OCI-LY7 (cell line): ENCODE measurements around the gene UGP2. TPM values are rescaled to one million over a fixed set of nuclear protein-coding genes. Genes with fewer than 3 reads are reported as not detected.

Experiments
- BruUV-seq: library from RNA; stranded (reverse); fragments of 400-500 nt; replicated peaks from 2 replicates; lab custom pipeline; 2021; lab: Mats Ljungman, UMichigan
- CTCF ChIA-PET: fragments of 300-600 bp; sonication (Branson Sonifier 250); formaldehyde crosslinking; loops from one replicate; lab custom pipeline; 2022; ENCODE audit warnings: antibody characterized with exemption; ENCODE audit not compliant: unreplicated experiment; lab: Charles Lee
- POLR2A ChIA-PET: fragments of 300-600 bp; sonication (Branson Sonifier 250); formaldehyde crosslinking; loops from one replicate; lab custom pipeline; 2022; ENCODE audit warnings: antibody characterized with exemption; lab: Charles Lee
- DNase-seq: peaks from one replicate; pipeline ENCODE4 v3.0.0-alpha.2; 2015; ENCODE audit warnings: low spot score
- H2AFZ ChIP-seq: fragments of 200-600 bp; sonication (generic), shearing (Covaris generic); 2 replicates; pipeline ENCODE4 v1.6.1; 2014; ENCODE audit warnings: mild to moderate bottlenecking, antibody characterized with exemption, low read length, moderate library complexity
- H3K27ac ChIP-seq: fragments of 200-600 bp; sonication (generic); 2 replicates; pipeline ENCODE4 v1.5.1; 2014; ENCODE audit warnings: mixed run types, low read depth, mild to moderate bottlenecking, moderate library complexity, low read length, inconsistent platforms; ENCODE audit not compliant: poor library complexity, severe bottlenecking
- H3K36me3 ChIP-seq: fragments of 200-600 bp; sonication (generic); 2 replicates; pipeline ENCODE4 v1.6.1; 2014; ENCODE audit warnings: mild to moderate bottlenecking, antibody characterized with exemption, low read length, moderate library complexity, mixed read lengths; ENCODE audit not compliant: insufficient read depth
- H3K4me1 ChIP-seq: fragments of 200-600 bp; sonication (generic); 2 replicates; pipeline ENCODE4 v1.5.1; 2014; ENCODE audit warnings: mild to moderate bottlenecking, low read length; ENCODE audit not compliant: insufficient read depth, poor library complexity, severe bottlenecking
- H3K4me2 ChIP-seq: fragments of 200-600 bp; sonication (generic); 2 replicates; pipeline ENCODE4 v1.6.1; 2014; ENCODE audit warnings: mild to moderate bottlenecking, low read length
- H3K4me3 ChIP-seq: fragments of 200-600 bp; sonication (generic); 2 replicates; pipeline ENCODE4 v1.5.1; 2014; ENCODE audit warnings: mild to moderate bottlenecking, low read depth, low read length; ENCODE audit not compliant: poor library complexity, severe bottlenecking
- H3K79me2 ChIP-seq: fragments of 200-600 bp; sonication (generic); 2 replicates; pipeline ENCODE4 v1.6.1; 2016; ENCODE audit warnings: low read depth, mild to moderate bottlenecking, low read length, moderate library complexity, mixed read lengths; ENCODE audit not compliant: insufficient read depth
- H3K9me2 ChIP-seq: fragments of 200-600 bp; sonication (generic); 2 replicates; pipeline ENCODE4 v1.6.1; 2016; ENCODE audit warnings: mild to moderate bottlenecking, low read length, mixed read lengths; ENCODE audit not compliant: insufficient read depth
- H3K9me3 ChIP-seq: fragments of 200-600 bp; sonication (generic); 2 replicates; pipeline ENCODE4 v1.6.1; 2014; ENCODE audit warnings: mild to moderate bottlenecking, mixed run types, low read length, mixed read lengths
- H4K20me1 ChIP-seq: fragments of 200-600 bp; sonication (generic); 2 replicates; pipeline ENCODE4 v1.6.1; 2014; ENCODE audit warnings: mild to moderate bottlenecking, antibody characterized with exemption, low read length, moderate library complexity, mixed read lengths; ENCODE audit not compliant: insufficient read depth
- EZH2phosphoT487 ChIP-seq: fragments of 200-600 bp; sonication (generic); IDR thresholded peaks from 2 replicates; pipeline ENCODE4 v1.6.1; 2018; ENCODE audit warnings: low read depth, borderline replicate concordance, mild to moderate bottlenecking, mixed run types, antibody characterized with exemption, low read length, moderate library complexity, mixed read lengths
- intact Hi-C: fragments of 100-400 bp; cut with micrococcal nuclease; formaldehyde crosslinking; loops from one replicate; pipeline ENCODE4 v1.10.0; 2022; ENCODE audit not compliant: unreplicated experiment
- total RNA-seq, 2 experiments: library from RNA; depleted of rRNA in 1 of 2; stranded (reverse); fragments of >200 nt in 1 of 2; shearing (Covaris generic) in 1 of 2; gene quantifications; 2 replicates each; pipeline ENCODE4 v1.2.3, GENCODE V29; 2014 to 2022
- TF ChIP-seq, protein P1 (sequence below): fragments of 200-600 bp; sonication (generic); conservative IDR thresholded peaks from 2 replicates; pipeline ENCODE4 v1.5.1; 2014; ENCODE audit warnings: mild to moderate bottlenecking, antibody characterized with exemption, low read length, moderate library complexity, mixed read lengths

Gene UGP2
- total RNA-seq, 2 experiments from 2014 or later: 53.7 to 71.4 TPM

DNA sequence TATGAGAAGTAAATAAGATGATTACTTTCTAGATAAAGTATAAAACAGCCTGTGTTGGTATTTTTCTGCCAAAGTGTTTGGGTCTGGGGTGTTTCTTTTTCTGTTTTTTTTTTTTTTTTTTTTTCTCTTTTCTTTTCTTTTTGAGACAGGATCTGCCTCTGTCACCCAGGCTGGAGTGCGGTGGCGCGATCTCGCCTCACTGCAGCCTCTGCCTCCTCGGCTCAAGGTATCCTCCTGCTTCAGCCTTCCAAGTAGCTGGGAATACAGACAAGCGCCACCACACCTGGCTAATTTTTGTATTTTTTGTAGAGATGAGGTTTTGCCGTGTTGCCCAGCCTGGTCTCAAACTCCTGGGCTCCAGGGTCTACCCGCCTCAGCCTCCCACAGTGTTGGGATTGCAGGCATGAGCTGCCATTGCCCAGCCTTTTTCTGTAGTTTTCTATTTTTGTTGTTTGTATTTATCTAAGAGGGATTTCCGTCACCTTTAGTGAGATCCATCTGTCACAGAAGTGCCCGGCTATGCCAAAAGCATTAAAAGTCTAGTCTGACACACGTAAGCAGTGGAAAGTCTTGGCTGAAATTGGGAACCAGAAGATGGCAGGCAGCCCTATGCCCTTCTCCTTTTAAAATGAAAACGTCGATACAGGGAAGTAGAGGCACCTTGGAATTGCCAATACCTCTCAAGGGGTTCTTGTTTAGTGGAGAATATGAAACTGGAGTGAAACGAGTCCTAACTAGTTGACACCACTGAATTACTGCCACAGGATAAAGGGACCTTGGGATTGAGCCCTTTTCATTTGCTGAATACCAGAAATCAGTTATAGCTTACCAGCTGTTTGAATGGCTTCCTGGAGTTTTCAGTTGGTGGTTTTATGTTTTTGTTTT lies 14.0 kb downstream of the UGP2 start:
- intact Hi-C loops: no loop called here
- no peaks in the 10 kb centered on the region for H3K9me3 ChIP-seq
- no peak overlapping the region for H3K4me3 ChIP-seq
- BruUV-seq: no TSS peak
- no peaks in the 10 kb centered on the region for H3K9me2 ChIP-seq
- no peak for DNase-seq
- H3K4me2 ChIP-seq: no peak overlapping the region
- peaks cover 62% of the 10 kb centered on the region for H3K79me2 ChIP-seq
- H3K36me3 ChIP-seq: peaks cover 58% of the 10 kb centered on the region
- POLR2A ChIA-PET: interaction anchor here (0.9 to 2.4 kb wide), 6 partner anchors 8 to 154 kb away, joined by 3 to 8 read pairs (median 4); partner anchors contain the start of gene UGP2
- H3K27ac ChIP-seq: no peak overlapping the region
- CTCF ChIA-PET: no interaction called here
- TF ChIP-seq, protein P1, sequence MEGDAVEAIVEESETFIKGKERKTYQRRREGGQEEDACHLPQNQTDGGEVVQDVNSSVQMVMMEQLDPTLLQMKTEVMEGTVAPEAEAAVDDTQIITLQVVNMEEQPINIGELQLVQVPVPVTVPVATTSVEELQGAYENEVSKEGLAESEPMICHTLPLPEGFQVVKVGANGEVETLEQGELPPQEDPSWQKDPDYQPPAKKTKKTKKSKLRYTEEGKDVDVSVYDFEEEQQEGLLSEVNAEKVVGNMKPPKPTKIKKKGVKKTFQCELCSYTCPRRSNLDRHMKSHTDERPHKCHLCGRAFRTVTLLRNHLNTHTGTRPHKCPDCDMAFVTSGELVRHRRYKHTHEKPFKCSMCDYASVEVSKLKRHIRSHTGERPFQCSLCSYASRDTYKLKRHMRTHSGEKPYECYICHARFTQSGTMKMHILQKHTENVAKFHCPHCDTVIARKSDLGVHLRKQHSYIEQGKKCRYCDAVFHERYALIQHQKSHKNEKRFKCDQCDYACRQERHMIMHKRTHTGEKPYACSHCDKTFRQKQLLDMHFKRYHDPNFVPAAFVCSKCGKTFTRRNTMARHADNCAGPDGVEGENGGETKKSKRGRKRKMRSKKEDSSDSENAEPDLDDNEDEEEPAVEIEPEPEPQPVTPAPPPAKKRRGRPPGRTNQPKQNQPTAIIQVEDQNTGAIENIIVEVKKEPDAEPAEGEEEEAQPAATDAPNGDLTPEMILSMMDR: no peak
- no peak for TF ChIP-seq EZH2phosphoT487
- H3K4me1 ChIP-seq: no peaks in the 10 kb centered on the region
- H4K20me1 ChIP-seq: peaks cover 22% of the 10 kb centered on the region
- no peak overlapping the region for H2AFZ ChIP-seq

DNA sequence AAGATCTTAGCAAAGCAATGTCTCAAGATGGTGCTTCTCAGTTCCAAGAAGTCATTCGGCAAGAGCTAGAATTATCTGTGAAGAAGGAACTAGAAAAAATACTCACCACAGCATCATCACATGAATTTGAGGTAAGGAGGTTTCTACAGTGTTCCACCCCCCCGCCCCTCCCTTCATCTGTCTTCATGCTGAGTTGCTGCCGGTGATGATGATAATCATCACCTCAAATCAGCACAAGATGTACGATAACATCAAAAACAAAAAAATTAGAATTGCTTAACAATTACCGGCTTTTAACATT lies 14.6 kb downstream of the UGP2 start:
- H3K9me2 ChIP-seq: no peaks in the 10 kb centered on the region
- no peak overlapping the region for H3K4me2 ChIP-seq
- intact Hi-C loops: no loop called here
- no peak overlapping the region for H3K4me3 ChIP-seq
- BruUV-seq: no TSS peak
- CTCF ChIA-PET: no interaction called here
- peaks cover 22% of the 10 kb centered on the region for H4K20me1 ChIP-seq
- peaks cover 61% of the 10 kb centered on the region for H3K36me3 ChIP-seq
- H3K4me1 ChIP-seq: no peaks in the 10 kb centered on the region
- H2AFZ ChIP-seq: no peak overlapping the region
- TF ChIP-seq EZH2phosphoT487: no peak
- TF ChIP-seq, protein P1: no peak
- no peaks in the 10 kb centered on the region for H3K9me3 ChIP-seq
- H3K79me2 ChIP-seq: peaks cover 56% of the 10 kb centered on the region
- DNase-seq: no peak
- POLR2A ChIA-PET: interaction anchor here (0.6 to 2.4 kb wide), 4 partner anchors 10 to 39 kb away, joined by 3 to 8 read pairs (median 6); partner anchors contain the start of gene UGP2
- no peak overlapping the region for H3K27ac ChIP-seq

DNA sequence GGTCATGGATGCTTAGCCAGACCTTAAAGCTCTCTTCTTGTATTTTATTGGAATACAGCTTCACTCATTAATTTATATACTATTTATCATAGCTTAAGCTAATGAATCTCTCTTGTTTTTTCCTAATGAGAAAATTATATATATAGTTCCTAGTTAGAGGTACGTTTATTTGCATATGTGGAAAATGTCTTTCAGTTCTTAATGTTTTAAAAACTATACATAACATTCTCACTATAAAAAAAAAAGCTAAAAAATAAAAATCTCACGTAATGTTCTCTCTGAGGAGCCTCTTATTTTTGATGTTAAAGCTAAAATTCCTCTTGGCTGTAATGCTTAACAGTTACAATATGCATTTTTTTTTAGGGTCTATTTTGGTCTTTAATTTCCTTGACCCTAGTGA lies 16.6 kb downstream of the UGP2 start:
- POLR2A ChIA-PET: interaction anchor here (0.5 to 2.4 kb wide), 7 partner anchors 9 to 1192 kb away, joined by 3 to 8 read pairs (median 3); partner anchors contain the start of gene UGP2
- intact Hi-C loops: no loop called here
- peaks cover 36% of the 10 kb centered on the region for H3K79me2 ChIP-seq

More for the DNA sequence above, 16.6 kb downstream of the UGP2 start:
- H3K4me1 ChIP-seq: no peaks in the 10 kb centered on the region
- CTCF ChIA-PET: no interaction called here
- H3K9me3 ChIP-seq: no peaks in the 10 kb centered on the region
- no peak overlapping the region for H3K4me3 ChIP-seq
- H4K20me1 ChIP-seq: peaks cover 11% of the 10 kb centered on the region
- H3K4me2 ChIP-seq: no peak overlapping the region
- no peak overlapping the region for H3K27ac ChIP-seq
- H2AFZ ChIP-seq: no peak overlapping the region
- H3K36me3 ChIP-seq: peaks cover 73% of the 10 kb centered on the region
- no peak for DNase-seq
- H3K9me2 ChIP-seq: no peaks in the 10 kb centered on the region
- no TSS peak for BruUV-seq
- no peak for TF ChIP-seq EZH2phosphoT487
- TF ChIP-seq, protein P1: no peak
